Stimulated activated naive CD4-positive, alpha-beta T cell (primary cell): ENCODE results near the gene SLC16A12.
"Not testable (repeated sequence)": the region's sequence is repeated elsewhere in the genome, so short reads cannot be mapped to it uniquely, and the experiment has no call there.

Experiments
- DNase-seq, 6 experiments: peaks; one replicate each; lab custom pipeline; 2025; lab: John Stamatoyannopoulos, UW

The SLC16A12 gene

GRCh38 chr10:89469517-89469916 is 65.9 kb downstream of the SLC16A12 start:
- no peak for DNase-seq

- DNase-seq = no peak
Measured at GRCh38 chr10:89468191-89468965, 67.0 kb downstream of the SLC16A12 start.

GRCh38 chr10:89466599-89467035 is 68.8 kb downstream of the SLC16A12 start:
- no peak for DNase-seq

- DNase-seq = no peak
Measured at GRCh38 chr10:89465196-89465595, 70.2 kb downstream of the SLC16A12 start.

- no peak for DNase-seq
Measured at GRCh38 chr10:89463846-89464537, 71.4 kb downstream of the SLC16A12 start.

- no peak for DNase-seq
Measured at GRCh38 chr10:89458784-89459183, 76.6 kb downstream of the SLC16A12 start.

- DNase-seq = no peak
Measured at GRCh38 chr10:89458291-89458690, 77.1 kb downstream of the SLC16A12 start.

GRCh38 chr10:89454561-89455347 is 80.6 kb downstream of the SLC16A12 start:
- DNase-seq = no peak

GRCh38 chr10:89452193-89452592 is 83.2 kb downstream of the SLC16A12 start:
- no peak for DNase-seq

- no peak for DNase-seq
Measured at GRCh38 chr10:89450901-89451300, 84.5 kb downstream of the SLC16A12 start.

GRCh38 chr10:89444819-89445218 is 90.6 kb downstream of the SLC16A12 start:
- DNase-seq = not testable (repeated sequence)

- no peak for DNase-seq
Measured at GRCh38 chr10:89442289-89442688, 93.1 kb downstream of the SLC16A12 start.

- DNase-seq = no peak
Measured at GRCh38 chr10:89440226-89441009, 95.0 kb downstream of the SLC16A12 start.

GRCh38 chr10:89438525-89438924 is 96.9 kb downstream of the SLC16A12 start:
- DNase-seq = no peak

GRCh38 chr10:89431977-89432376 is 103.4 kb downstream of the SLC16A12 start:
- DNase-seq = no peak

- DNase-seq = no peak
Measured at GRCh38 chr10:89428877-89429276, 106.5 kb downstream of the SLC16A12 start.

GRCh38 chr10:89427629-89428028 is 107.8 kb downstream of the SLC16A12 start:
- DNase-seq = no peak

- DNase-seq = peak in 2 of 6 experiments; percentile 21 to 29
Measured at GRCh38 chr10:89426230-89426868, 109.0 kb downstream of the SLC16A12 start.

GRCh38 chr10:89425000-89425399 is 110.4 kb downstream of the SLC16A12 start:
- DNase-seq = no peak

- DNase-seq = no peak
Measured at GRCh38 chr10:89421018-89421476, 114.3 kb downstream of the SLC16A12 start.

- DNase-seq = peak in 1 of 6 experiments; percentile 1
Measured at GRCh38 chr10:89419548-89419947, 115.8 kb downstream of the SLC16A12 start.
